Activated CD8-positive, alpha-beta memory T cell treated with anti-CD3 and anti-CD28 coated beads, Interleukin-2, amount 10 ng/mL, durations not matched to agents 7 days and 5 days (primary cell): ENCODE results near the gene MICAL2. TPM values are rescaled to one million over a fixed set of nuclear protein-coding genes. Genes with fewer than 3 reads are reported as not detected.

ENCODE experiments used
- ATAC-seq: fragments of 150-1000 bp; cut with Tn5 transposase; one replicate; pipeline ENCODE4 v1.10.0; 2021; ENCODE audit warnings: moderate library complexity
- CTCF ChIA-PET: fragments of 350-600 bp; sonication (Branson Sonifier 250); formaldehyde crosslinking; loops from one replicate; lab custom pipeline; 2021; ENCODE audit warnings: antibody characterized with exemption; lab: Charles Lee
- DNase-seq: peaks from one replicate; pipeline ENCODE4 v3.0.0-alpha.2; 2020
- H3K27ac Mint-ChIP-seq: one replicate; pipeline ENCODE4 v1.8.0; 2021; ENCODE audit warnings: mild to moderate bottlenecking, mixed read lengths
- H3K27me3 Mint-ChIP-seq: one replicate; pipeline ENCODE4 v1.8.0; 2021; ENCODE audit warnings: mixed read lengths
- H3K36me3 Mint-ChIP-seq: one replicate; pipeline ENCODE4 v1.8.0; 2021; ENCODE audit warnings: mild to moderate bottlenecking, mixed read lengths
- H3K4me1 Mint-ChIP-seq: one replicate; pipeline ENCODE4 v1.8.0; 2021; ENCODE audit warnings: mixed read lengths
- H3K4me3 Mint-ChIP-seq: one replicate; pipeline ENCODE4 v1.8.0; 2021; ENCODE audit warnings: mild to moderate bottlenecking, moderate library complexity, mixed read lengths
- H3K9me3 Mint-ChIP-seq: one replicate; pipeline ENCODE4 v1.8.0; 2022; ENCODE audit warnings: low read depth, mixed read lengths
- total RNA-seq, 2 experiments: library from RNA; stranded (reverse); gene quantifications; one replicate each; pipeline ENCODE4 v1.2.3, GENCODE V29; 2021

MICAL2 gene
- total RNA-seq, 2 experiments from 2014 or later = 120 to 168 TPM

- Mint-ChIP-seq H3K9me3 (no peaks in the 10 kb centered on the region), H3K36me3 (peaks cover 9% of the 10 kb centered on the region), H3K27me3 (no peaks in the 10 kb centered on the region), H3K27ac (no peak overlapping the region), H3K4me1 (peaks cover 34% of the 10 kb centered on the region), H3K4me3 (no peak overlapping the region)
- CTCF ChIA-PET = interaction anchor here (2.4 kb wide), 1 partner anchor 52 kb away, joined by 7 read pairs; no protein-coding TSS in a partner anchor
- ATAC-seq (no peak), DNase-seq (no peak)
Measured at GRCh38 chr11:12183827-12184620, 73.6 kb downstream of the MICAL2 start.

GRCh38 chr11:12184699-12185098, 74.3 kb downstream of the MICAL2 start:
- CTCF ChIA-PET = interaction anchor here (2.4 kb wide), 1 partner anchor 51 kb away, joined by 7 read pairs; no protein-coding TSS in a partner anchor
- no peak overlapping the region for H3K27ac Mint-ChIP-seq
- H3K4me1 Mint-ChIP-seq = peaks cover 34% of the 10 kb centered on the region

GRCh38 chr11:12185106-12185690, 74.8 kb downstream of the MICAL2 start:
- CTCF ChIA-PET = interaction anchor here (2.4 kb wide), 1 partner anchor 51 kb away, joined by 7 read pairs; no protein-coding TSS in a partner anchor
- no peaks in the 10 kb centered on the region for H3K27me3 Mint-ChIP-seq
- no peaks in the 10 kb centered on the region for H3K9me3 Mint-ChIP-seq
- H3K4me3 Mint-ChIP-seq = no peak overlapping the region
- ATAC-seq (no peak), DNase-seq (no peak)
- peaks cover 35% of the 10 kb centered on the region for H3K4me1 Mint-ChIP-seq
- peaks cover 8% of the 10 kb centered on the region for H3K36me3 Mint-ChIP-seq
- H3K27ac Mint-ChIP-seq = no peak overlapping the region

More at GRCh38 chr11:12184699-12185098, 74.3 kb downstream of the MICAL2 start:
- Mint-ChIP-seq H3K9me3 (no peaks in the 10 kb centered on the region), H3K27me3 (no peaks in the 10 kb centered on the region), H3K36me3 (peaks cover 8% of the 10 kb centered on the region), H3K4me3 (no peak overlapping the region)
- ATAC-seq = no peak
- DNase-seq = no peak

GRCh38 chr11:12185914-12186313, 75.5 kb downstream of the MICAL2 start:
- Mint-ChIP-seq H3K36me3 (peaks cover 8% of the 10 kb centered on the region), H3K4me3 (no peak overlapping the region), H3K4me1 (peaks cover 42% of the 10 kb centered on the region), H3K9me3 (no peaks in the 10 kb centered on the region), H3K27me3 (no peaks in the 10 kb centered on the region), H3K27ac (no peak overlapping the region)
- ATAC-seq (no peak), DNase-seq (no peak)
- CTCF ChIA-PET = interaction anchor here (2.4 kb wide), 1 partner anchor 50 kb away, joined by 7 read pairs; no protein-coding TSS in a partner anchor

- CTCF ChIA-PET = interaction anchor here (1.0 to 1.2 kb wide), 2 partner anchors 8 to 24 kb away, joined by 3 to 4 read pairs; no protein-coding TSS in a partner anchor
- H3K9me3 Mint-ChIP-seq = no peaks in the 10 kb centered on the region
- peak overlapping the region; percentile 38 for H3K27ac Mint-ChIP-seq
- H3K36me3 Mint-ChIP-seq = peaks cover 8% of the 10 kb centered on the region
- no peaks in the 10 kb centered on the region for H3K27me3 Mint-ChIP-seq
- DNase-seq (no peak), ATAC-seq (no peak)
- H3K4me1 Mint-ChIP-seq = peaks cover 45% of the 10 kb centered on the region
- no peak overlapping the region for H3K4me3 Mint-ChIP-seq
Measured at GRCh38 chr11:12186701-12187100, 76.3 kb downstream of the MICAL2 start.

GRCh38 chr11:12187399-12187798, 77.0 kb downstream of the MICAL2 start:
- H3K27me3 Mint-ChIP-seq = no peaks in the 10 kb centered on the region
- peak overlapping the region; percentile 41 for H3K27ac Mint-ChIP-seq
- peaks cover 45% of the 10 kb centered on the region for H3K4me1 Mint-ChIP-seq
- H3K9me3 Mint-ChIP-seq = no peaks in the 10 kb centered on the region
- ATAC-seq = no peak
- CTCF ChIA-PET = interaction anchor here (1.0 to 1.2 kb wide), 2 partner anchors 9 to 25 kb away, joined by 3 to 4 read pairs; no protein-coding TSS in a partner anchor
- H3K36me3 Mint-ChIP-seq = peaks cover 8% of the 10 kb centered on the region
- no peak overlapping the region for H3K4me3 Mint-ChIP-seq
- no peak for DNase-seq

- Mint-ChIP-seq H3K27ac (peak overlapping the region; percentile 71), H3K9me3 (no peaks in the 10 kb centered on the region), H3K4me3 (peak overlapping the region; percentile 15), H3K36me3 (peaks cover 8% of the 10 kb centered on the region), H3K4me1 (peaks cover 45% of the 10 kb centered on the region), H3K27me3 (no peaks in the 10 kb centered on the region)
- DNase-seq = no peak
- no peak for ATAC-seq
- CTCF ChIA-PET = interaction anchor here (1.3 to 3.1 kb wide), 4 partner anchors 10 to 144 kb away, joined by 4 to 13 read pairs (median 6); no protein-coding TSS in a partner anchor
Measured at GRCh38 chr11:12188548-12189317, 78.3 kb downstream of the MICAL2 start.

- peak; percentile 66 for DNase-seq
- H3K36me3 Mint-ChIP-seq = peaks cover 8% of the 10 kb centered on the region
- peak overlapping the region; percentile 33 for H3K4me3 Mint-ChIP-seq
- CTCF ChIA-PET = interaction anchor here (1.2 to 3.1 kb wide), 6 partner anchors 11 to 145 kb away, joined by 4 to 13 read pairs (median 4); no protein-coding TSS in a partner anchor
- H3K9me3 Mint-ChIP-seq = no peaks in the 10 kb centered on the region
- ATAC-seq = peak; percentile 71
- H3K27ac Mint-ChIP-seq = peak overlapping the region; percentile 71
- H3K4me1 Mint-ChIP-seq = peaks cover 53% of the 10 kb centered on the region
- no peaks in the 10 kb centered on the region for H3K27me3 Mint-ChIP-seq
Measured at GRCh38 chr11:12189543-12190235, 79.3 kb downstream of the MICAL2 start.

GRCh38 chr11:12190511-12190910, 80.1 kb downstream of the MICAL2 start:
- Mint-ChIP-seq H3K27ac (peak overlapping the region; percentile 71), H3K36me3 (peaks cover 8% of the 10 kb centered on the region), H3K27me3 (no peaks in the 10 kb centered on the region), H3K9me3 (no peaks in the 10 kb centered on the region), H3K4me1 (peaks cover 60% of the 10 kb centered on the region), H3K4me3 (peak overlapping the region; percentile 2)
- DNase-seq (no peak), ATAC-seq (no peak)
- CTCF ChIA-PET = interaction anchor here (0.8 to 3.1 kb wide), 8 partner anchors 12 to 146 kb away, joined by 3 to 13 read pairs (median 4); no protein-coding TSS in a partner anchor

- Mint-ChIP-seq H3K27ac (peak overlapping the region; percentile 3), H3K9me3 (no peaks in the 10 kb centered on the region), H3K36me3 (peaks cover 28% of the 10 kb centered on the region), H3K4me3 (no peak overlapping the region), H3K27me3 (no peaks in the 10 kb centered on the region), H3K4me1 (peaks cover 70% of the 10 kb centered on the region)
- DNase-seq (no peak), ATAC-seq (no peak)
- CTCF ChIA-PET = interaction anchor here (0.9 to 2.6 kb wide), 3 partner anchors 13 to 43 kb away, joined by 3 to 8 read pairs (median 4); no protein-coding TSS in a partner anchor
Measured at GRCh38 chr11:12192794-12193514, 82.6 kb downstream of the MICAL2 start.

GRCh38 chr11:12193515-12194336, 83.3 kb downstream of the MICAL2 start:
- H3K27ac Mint-ChIP-seq = peak overlapping the region; percentile 3
- no peak overlapping the region for H3K4me3 Mint-ChIP-seq
- H3K36me3 Mint-ChIP-seq = peaks cover 32% of the 10 kb centered on the region

More at GRCh38 chr11:12193515-12194336, 83.3 kb downstream of the MICAL2 start:
- H3K27me3 Mint-ChIP-seq = no peaks in the 10 kb centered on the region
- peaks cover 71% of the 10 kb centered on the region for H3K4me1 Mint-ChIP-seq
- ATAC-seq (no peak), DNase-seq (no peak)
- CTCF ChIA-PET = interaction anchor here (1.0 to 1.4 kb wide), 5 partner anchors 12 to 89 kb away, joined by 3 to 4 read pairs (median 3); no protein-coding TSS in a partner anchor
- H3K9me3 Mint-ChIP-seq = no peaks in the 10 kb centered on the region
